K562 (cell line): ENCODE data around the gene RSBN1L. TPM values are rescaled to one million over a fixed set of nuclear protein-coding genes. Genes with fewer than 3 reads are reported as not detected.
A peak's percentile ranks its signal among the peaks of the same experiment; 100 is the strongest.

Source experiments
- CREM ChIP-seq: IDR thresholded peaks from 2 replicates; pipeline ENCODE4 v1.6.1; 2014; ENCODE audit warnings: antibody characterized with exemption, low read depth
- GMEB1 ChIP-seq: fragments of 250-450 bp; sonication (Bioruptor Pico); IDR thresholded peaks from 2 replicates; pipeline ENCODE4 v1.4.0; 2020; ENCODE audit warnings: mild to moderate bottlenecking
- HNRNPH1 ChIP-seq: fragments of 200-400 bp; formaldehyde crosslinking; optimal IDR thresholded peaks from 2 replicates; pipeline ENCODE3; 2017; ENCODE audit warnings: low read depth, mild to moderate bottlenecking, low read length, moderate library complexity
- JUN ChIP-seq, 2 experiments: sonication (generic) in 1 of 2; formaldehyde crosslinking in 1 of 2; IDR thresholded peaks; 2 replicates each; pipeline versions ENCODE4 v1.6.1 to v1.8.0; 2012 to 2022; ENCODE audit warnings: borderline replicate concordance in 2 of 2, mild to moderate bottlenecking in 2 of 2, improper control_type of control experiment in 1 of 2, low read depth in 1 of 2, low read length in 1 of 2, missing genetic modification reagents in 1 of 2
- PKNOX1 ChIP-seq: fragments of 450-650 bp; IDR thresholded peaks from 2 replicates; pipeline ENCODE4 v1.6.1; 2016
- PTRF ChIP-seq: fragments of 450-650 bp; IDR thresholded peaks from 2 replicates; pipeline ENCODE4 v1.6.1; 2016; ENCODE audit warnings: mild to moderate bottlenecking, missing genetic modification characterization, missing compliant biosample characterization
- STAT6 ChIP-seq: sonication (generic); formaldehyde crosslinking; IDR thresholded peaks from 2 replicates; pipeline ENCODE4 v1.8.1; 2023; ENCODE audit warnings: mild to moderate bottlenecking, missing genetic modification reagents
- SUPT5H ChIP-seq: fragments of 450-650 bp; IDR thresholded peaks from 2 replicates; pipeline ENCODE4 v1.6.1; 2016
- YY1 ChIP-seq, 3 experiments: IDR thresholded peaks; 2 replicates each; pipeline ENCODE4 v1.6.1; 2011; ENCODE audit warnings: low read length in 2 of 3, mild to moderate bottlenecking in 2 of 3, moderate library complexity in 2 of 3, borderline replicate concordance in 1 of 3, control low read depth in 1 of 3, low read depth in 1 of 3; ENCODE audit not compliant: insufficient read depth in 3 of 3, insufficient replicate concordance in 2 of 3, control insufficient read depth in 1 of 3, insufficient read length in 1 of 3; ENCODE audit errors: extremely low read depth in 1 of 3
- ZFP1 ChIP-seq: fragments of 450-650 bp; formaldehyde crosslinking; IDR thresholded peaks from 2 replicates; pipeline ENCODE4 v1.4.0; 2020; ENCODE audit warnings: mild to moderate bottlenecking, mixed read lengths
- ZNF124 ChIP-seq: sonication (generic); formaldehyde crosslinking; IDR thresholded peaks from 2 replicates; pipeline ENCODE4 v1.8.1; 2022; ENCODE audit warnings: missing genetic modification reagents
- polyA plus RNA-seq, 8 experiments: library from polyadenylated mRNA; depleted of rRNA in 4 of 8; stranded (reverse) in 5 of 8; unstranded in 3 of 8; fragments of >200 nt; fragmentation: Nextera tagmentation in 2 of 8; fragmentation: Illumina TruSeq in 1 of 8; extraction: Ambion mirVana in 2 of 8; extraction: Trizol in 1 of 8; gene quantifications; 2 replicates each; pipeline versions ENCODE4 v1.2.1 to v1.2.3, GENCODE V29; 2011 to 2014; ENCODE audit warnings: inconsistent platforms in 1 of 8, missing spikeins in 1 of 8
- total RNA-seq, 7 experiments: library from RNA; depleted of rRNA in 6 of 7; stranded (reverse); fragments of >200 nt in 6 of 7; fragmentation: Illumina TruSeq in 2 of 7; extraction: Trizol in 2 of 7; gene quantifications; 2 replicates each; pipeline versions ENCODE4 v1.2.1 to v1.2.3, GENCODE V29; 2011 to 2021; ENCODE audit warnings: low replicate concordance in 1 of 7
- TF ChIP-seq, protein P1 (sequence below): sonication (generic); formaldehyde crosslinking; IDR thresholded peaks from 2 replicates; pipeline ENCODE4 v1.8.0; 2022; ENCODE audit warnings: mild to moderate bottlenecking, missing genetic modification reagents
- TF ChIP-seq, protein P2 (sequence below), 2 experiments: fragments of 250-450 bp in 1 of 2; fragments of 450-650 bp in 1 of 2; sonication (Bioruptor Pico) in 1 of 2; IDR thresholded peaks; 2 replicates each; pipeline versions ENCODE4 v1.6.1 to v1.8.0; 2016 to 2021; ENCODE audit warnings: mild to moderate bottlenecking in 2 of 2, moderate library complexity in 2 of 2, missing compliant biosample characterization in 1 of 2, missing genetic modification characterization in 1 of 2
- TF ChIP-seq, protein P3 (sequence below): sonication (generic); formaldehyde crosslinking; IDR thresholded peaks from 2 replicates; pipeline ENCODE4 v1.8.0; 2022; ENCODE audit warnings: mild to moderate bottlenecking, missing genetic modification reagents, borderline replicate concordance

RSBN1L gene
- total and polyA plus RNA-seq, 9 of the 15 experiments (the other 6 are each of a cell fraction or from before 2014, with no cell fraction given): 6.2 to 35.2 (median 20.1) TPM

- TF ChIP-seq STAT6 (no peak), GMEB1 (CRISPR knock-in tag) (no peak), CREM (no peak; the same call in 1 of the 2 replicates), SUPT5H (no peak), ZNF124 (CRISPR knock-in tag) (no peak), ZFP1 (CRISPR knock-in tag) (no peak), JUN (IDR thresholded peaks at IDR 0.05; ENCODE audit: borderline replicate concordance, low read depth, low read length) (no peak), JUN (CRISPR knock-in tag; IDR thresholded peaks at IDR 0.05; ENCODE audit: borderline replicate concordance) (peak; percentile 91; the same call in 1 of the 2 replicates), PKNOX1 (no peak; the same call in 1 of the 2 replicates), YY1 (IDR thresholded peaks at IDR 0.05; ENCODE audit: borderline replicate concordance in 1 of 3, control insufficient read depth in 1 of 3, extremely low read depth in 1 of 3, insufficient read depth in 3 of 3, insufficient read length in 1 of 3, insufficient replicate concordance in 2 of 3, low read depth in 1 of 3, low read length in 2 of 3) (peak in 2 of 3 experiments; percentile 16 to 24), HNRNPH1 (no peak), PTRF (tag) (no peak)
- TF ChIP-seq, protein P1, sequence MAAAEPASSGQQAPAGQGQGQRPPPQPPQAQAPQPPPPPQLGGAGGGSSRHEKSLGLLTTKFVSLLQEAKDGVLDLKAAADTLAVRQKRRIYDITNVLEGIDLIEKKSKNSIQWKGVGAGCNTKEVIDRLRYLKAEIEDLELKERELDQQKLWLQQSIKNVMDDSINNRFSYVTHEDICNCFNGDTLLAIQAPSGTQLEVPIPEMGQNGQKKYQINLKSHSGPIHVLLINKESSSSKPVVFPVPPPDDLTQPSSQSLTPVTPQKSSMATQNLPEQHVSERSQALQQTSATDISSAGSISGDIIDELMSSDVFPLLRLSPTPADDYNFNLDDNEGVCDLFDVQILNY (CRISPR knock-in tag): 0 out of 2 replicates have a peak, but pooled peaks have one; percentile 37
- TF ChIP-seq, protein P2, sequence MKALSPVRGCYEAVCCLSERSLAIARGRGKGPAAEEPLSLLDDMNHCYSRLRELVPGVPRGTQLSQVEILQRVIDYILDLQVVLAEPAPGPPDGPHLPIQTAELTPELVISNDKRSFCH (CRISPR knock-in tag; IDR thresholded peaks at IDR 0.05): no peak
- TF ChIP-seq, protein P2 (tag; IDR thresholded peaks at IDR 0.05): no peak
- TF ChIP-seq, protein P3, sequence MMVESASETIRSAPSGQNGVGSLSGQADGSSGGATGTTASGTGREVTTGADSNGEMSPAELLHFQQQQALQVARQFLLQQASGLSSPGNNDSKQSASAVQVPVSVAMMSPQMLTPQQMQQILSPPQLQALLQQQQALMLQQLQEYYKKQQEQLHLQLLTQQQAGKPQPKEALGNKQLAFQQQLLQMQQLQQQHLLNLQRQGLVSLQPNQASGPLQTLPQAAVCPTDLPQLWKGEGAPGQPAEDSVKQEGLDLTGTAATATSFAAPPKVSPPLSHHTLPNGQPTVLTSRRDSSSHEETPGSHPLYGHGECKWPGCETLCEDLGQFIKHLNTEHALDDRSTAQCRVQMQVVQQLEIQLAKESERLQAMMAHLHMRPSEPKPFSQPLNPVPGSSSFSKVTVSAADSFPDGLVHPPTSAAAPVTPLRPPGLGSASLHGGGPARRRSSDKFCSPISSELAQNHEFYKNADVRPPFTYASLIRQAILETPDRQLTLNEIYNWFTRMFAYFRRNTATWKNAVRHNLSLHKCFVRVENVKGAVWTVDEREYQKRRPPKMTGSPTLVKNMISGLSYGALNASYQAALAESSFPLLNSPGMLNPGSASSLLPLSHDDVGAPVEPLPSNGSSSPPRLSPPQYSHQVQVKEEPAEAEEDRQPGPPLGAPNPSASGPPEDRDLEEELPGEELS: 0 out of 2 replicates have a peak, but pooled peaks have one; percentile 66
These were observed 630 bp downstream of the RSBN1L start (continued) for GRCh38 chr7:77696643-77697534.
